OCI-LY1 (cell line): ENCODE measurements around the gene ZNF135.

Experiments
- H2AFZ ChIP-seq: fragments of 200-600 bp; sonication (generic), shearing (Covaris generic); 2 replicates; pipeline ENCODE4 v1.6.0; 2014; ENCODE audit warnings: antibody characterized with exemption, mild to moderate bottlenecking, low read length
- H3F3A ChIP-seq: fragments of 200-600 bp; sonication (generic), shearing (Covaris generic); 2 replicates; pipeline ENCODE4 v1.6.0; 2014; ENCODE audit warnings: mild to moderate bottlenecking, antibody characterized with exemption, low read length, moderate library complexity; ENCODE audit not compliant: insufficient read depth
- H3K27ac ChIP-seq: fragments of 200-600 bp; sonication (generic); 2 replicates; pipeline ENCODE4 v1.5.1; 2014; ENCODE audit warnings: low read length, mixed run types, mild to moderate bottlenecking, low read depth; ENCODE audit not compliant: poor library complexity, severe bottlenecking
- H3K27me3 ChIP-seq: fragments of 200-600 bp; sonication (generic); 2 replicates; pipeline ENCODE4 v1.6.0; 2014; ENCODE audit warnings: antibody characterized with exemption, mild to moderate bottlenecking, low read length, moderate library complexity; ENCODE audit not compliant: insufficient read depth
- H3K36me3 ChIP-seq: fragments of 200-600 bp; sonication (generic); 2 replicates; pipeline ENCODE4 v1.6.1; 2014; ENCODE audit warnings: mild to moderate bottlenecking, antibody characterized with exemption, low read length, moderate library complexity, mixed read lengths; ENCODE audit not compliant: insufficient read depth
- H3K4me1 ChIP-seq: fragments of 200-600 bp; sonication (generic); 2 replicates; pipeline ENCODE4 v1.5.1; 2014; ENCODE audit warnings: mild to moderate bottlenecking, low read length, moderate library complexity; ENCODE audit not compliant: insufficient read depth, severe bottlenecking
- H3K4me2 ChIP-seq: fragments of 200-600 bp; sonication (generic), shearing (Covaris generic); 2 replicates; pipeline ENCODE4 v1.6.1; 2014; ENCODE audit warnings: low read length
- H3K4me3 ChIP-seq: fragments of 200-600 bp; sonication (generic); 2 replicates; pipeline ENCODE4 v1.5.1; 2014; ENCODE audit warnings: low read length, low read depth, mild to moderate bottlenecking, mixed read lengths; ENCODE audit not compliant: poor library complexity, severe bottlenecking
- H3K79me2 ChIP-seq: fragments of 200-600 bp; shearing (Covaris generic); 2 replicates; pipeline ENCODE4 v1.6.1; 2016; ENCODE audit warnings: mixed run types, low read length, mixed read lengths; ENCODE audit not compliant: insufficient read depth
- H3K9ac ChIP-seq: fragments of 200-600 bp; sonication (generic), shearing (Covaris generic); 2 replicates; pipeline ENCODE4 v1.6.1; 2014; ENCODE audit warnings: mild to moderate bottlenecking, low read length, mixed read lengths
- H3K9me2 ChIP-seq: fragments of 200-600 bp; sonication (generic), shearing (Covaris generic); 2 replicates; pipeline ENCODE4 v1.6.1; 2014; ENCODE audit warnings: low read depth, mild to moderate bottlenecking, low read length, mixed read lengths
- H3K9me3 ChIP-seq: fragments of 200-600 bp; shearing (Covaris generic); 2 replicates; pipeline ENCODE4 v1.6.1; 2014; ENCODE audit warnings: low read length, mixed read lengths
- H4K20me1 ChIP-seq: fragments of 200-600 bp; sonication (generic), shearing (Covaris generic); 2 replicates; pipeline ENCODE4 v1.6.0; 2016; ENCODE audit warnings: mild to moderate bottlenecking, low read length; ENCODE audit not compliant: insufficient read depth
- EZH2 ChIP-seq: fragments of 200-600 bp; sonication (generic), shearing (Covaris generic); IDR thresholded peaks from 2 replicates; pipeline ENCODE4 v1.8.0; 2017; ENCODE audit warnings: borderline replicate concordance, mixed run types, mild to moderate bottlenecking, antibody characterized with exemption, low read length, moderate library complexity, mixed read lengths
- TF ChIP-seq, protein P1 (sequence below): fragments of 200-600 bp; sonication (generic), shearing (Covaris generic); IDR thresholded peaks from 2 replicates; pipeline ENCODE4 v1.5.1; 2017; ENCODE audit warnings: mild to moderate bottlenecking, antibody characterized with exemption, low read length, moderate library complexity, mixed read lengths

Gene ZNF135

DNA sequence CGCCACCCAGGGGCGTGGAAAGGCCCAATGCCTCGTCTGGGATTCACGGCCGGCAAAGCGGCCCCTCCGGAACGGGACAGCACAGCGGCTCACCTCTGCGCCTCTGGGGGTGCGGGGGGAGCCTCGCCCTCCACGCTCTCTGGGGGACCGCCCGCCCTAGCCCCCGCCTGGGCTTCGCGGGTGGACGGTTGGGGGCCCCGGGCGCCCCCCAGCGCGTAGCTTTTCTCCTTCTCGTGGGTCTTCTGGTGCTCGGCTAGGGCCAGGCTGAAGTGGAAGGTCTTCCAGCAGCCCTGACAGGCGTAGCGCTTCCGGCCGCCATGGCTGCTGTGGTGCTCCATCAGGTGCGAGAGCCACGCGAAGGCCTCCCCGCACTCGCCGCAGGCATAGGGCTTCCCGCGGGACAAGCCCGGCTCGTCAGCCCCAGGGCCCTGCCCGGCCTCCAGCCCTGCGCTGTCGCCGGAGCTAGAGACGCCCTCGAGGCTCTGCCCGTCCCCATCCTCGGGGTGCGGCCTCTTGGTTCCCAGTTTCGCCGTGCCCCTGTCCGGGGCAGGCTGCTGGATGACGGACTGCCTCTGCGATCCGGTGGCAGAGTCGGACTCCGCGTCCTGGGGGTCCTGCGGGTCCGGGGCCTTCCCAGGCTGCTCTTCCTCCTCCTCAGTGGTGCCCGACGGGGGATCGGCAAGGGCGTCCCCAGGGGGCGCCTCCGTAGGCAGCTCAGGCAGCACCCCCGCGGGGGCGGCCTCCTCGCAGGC, 25.7 kb downstream of the ZNF135 start:
- no peak overlapping the region for H3K9ac ChIP-seq
- TF ChIP-seq, protein P1, sequence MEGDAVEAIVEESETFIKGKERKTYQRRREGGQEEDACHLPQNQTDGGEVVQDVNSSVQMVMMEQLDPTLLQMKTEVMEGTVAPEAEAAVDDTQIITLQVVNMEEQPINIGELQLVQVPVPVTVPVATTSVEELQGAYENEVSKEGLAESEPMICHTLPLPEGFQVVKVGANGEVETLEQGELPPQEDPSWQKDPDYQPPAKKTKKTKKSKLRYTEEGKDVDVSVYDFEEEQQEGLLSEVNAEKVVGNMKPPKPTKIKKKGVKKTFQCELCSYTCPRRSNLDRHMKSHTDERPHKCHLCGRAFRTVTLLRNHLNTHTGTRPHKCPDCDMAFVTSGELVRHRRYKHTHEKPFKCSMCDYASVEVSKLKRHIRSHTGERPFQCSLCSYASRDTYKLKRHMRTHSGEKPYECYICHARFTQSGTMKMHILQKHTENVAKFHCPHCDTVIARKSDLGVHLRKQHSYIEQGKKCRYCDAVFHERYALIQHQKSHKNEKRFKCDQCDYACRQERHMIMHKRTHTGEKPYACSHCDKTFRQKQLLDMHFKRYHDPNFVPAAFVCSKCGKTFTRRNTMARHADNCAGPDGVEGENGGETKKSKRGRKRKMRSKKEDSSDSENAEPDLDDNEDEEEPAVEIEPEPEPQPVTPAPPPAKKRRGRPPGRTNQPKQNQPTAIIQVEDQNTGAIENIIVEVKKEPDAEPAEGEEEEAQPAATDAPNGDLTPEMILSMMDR = no peak
- TF ChIP-seq EZH2 = no peak
- no peaks in the 10 kb centered on the region for H3K9me2 ChIP-seq
- H3K4me3 ChIP-seq = no peak overlapping the region
- H3K27me3 ChIP-seq = no peaks in the 10 kb centered on the region
- H4K20me1 ChIP-seq = no peaks in the 10 kb centered on the region
- no peak overlapping the region for H3K27ac ChIP-seq
- H3K4me1 ChIP-seq = no peaks in the 10 kb centered on the region
- peaks cover 53% of the 10 kb centered on the region for H3K36me3 ChIP-seq
- H3K9me3 ChIP-seq = peaks cover 6% of the 10 kb centered on the region; the same call in 1 of the 2 replicates
- no peaks in the 10 kb centered on the region for H3K79me2 ChIP-seq
- H2AFZ ChIP-seq = no peak overlapping the region
- H3K4me2 ChIP-seq = no peak overlapping the region
- no peaks in the 10 kb centered on the region for H3F3A ChIP-seq

DNA sequence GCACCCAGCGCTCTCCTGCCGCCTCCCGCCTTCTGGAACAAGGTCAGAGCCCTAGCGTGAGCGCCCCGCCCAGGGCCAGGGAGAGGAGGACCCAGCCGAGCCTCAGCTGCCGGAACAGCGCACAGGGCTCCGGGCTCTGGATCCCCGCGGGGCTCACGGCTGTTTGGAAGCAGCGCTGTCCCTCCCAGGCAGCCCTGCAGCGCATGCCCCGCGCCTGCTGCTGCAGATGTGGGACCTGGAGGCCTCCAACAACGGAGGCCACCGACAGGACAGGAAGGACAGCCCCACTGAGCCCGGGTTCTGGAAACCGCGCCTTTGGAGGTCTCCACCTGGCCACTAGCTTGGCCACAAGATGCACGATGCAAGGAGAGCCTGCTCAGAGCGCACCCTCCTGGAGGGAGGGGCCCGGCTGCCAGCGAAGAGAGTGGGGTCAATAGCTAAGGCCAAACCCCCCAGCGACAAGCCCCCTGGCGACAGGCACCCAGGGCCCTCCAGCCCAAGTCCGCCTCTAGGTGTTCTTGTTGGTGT, 26.3 kb downstream of the ZNF135 start:
- Histone ChIP-seq H2AFZ (no peak overlapping the region), H3K9me3 (peaks cover 10% of the 10 kb centered on the region; the same call in 1 of the 2 replicates), H3K27me3 (no peaks in the 10 kb centered on the region), H3K4me3 (no peak overlapping the region), H3K36me3 (peaks cover 59% of the 10 kb centered on the region), H3F3A (no peaks in the 10 kb centered on the region), H4K20me1 (no peaks in the 10 kb centered on the region), H3K79me2 (no peaks in the 10 kb centered on the region), H3K4me1 (no peaks in the 10 kb centered on the region), H3K27ac (no peak overlapping the region), H3K9me2 (no peaks in the 10 kb centered on the region), H3K9ac (no peak overlapping the region), H3K4me2 (no peak overlapping the region)
- no peak for TF ChIP-seq EZH2
- TF ChIP-seq, protein P1 = no peak

DNA sequence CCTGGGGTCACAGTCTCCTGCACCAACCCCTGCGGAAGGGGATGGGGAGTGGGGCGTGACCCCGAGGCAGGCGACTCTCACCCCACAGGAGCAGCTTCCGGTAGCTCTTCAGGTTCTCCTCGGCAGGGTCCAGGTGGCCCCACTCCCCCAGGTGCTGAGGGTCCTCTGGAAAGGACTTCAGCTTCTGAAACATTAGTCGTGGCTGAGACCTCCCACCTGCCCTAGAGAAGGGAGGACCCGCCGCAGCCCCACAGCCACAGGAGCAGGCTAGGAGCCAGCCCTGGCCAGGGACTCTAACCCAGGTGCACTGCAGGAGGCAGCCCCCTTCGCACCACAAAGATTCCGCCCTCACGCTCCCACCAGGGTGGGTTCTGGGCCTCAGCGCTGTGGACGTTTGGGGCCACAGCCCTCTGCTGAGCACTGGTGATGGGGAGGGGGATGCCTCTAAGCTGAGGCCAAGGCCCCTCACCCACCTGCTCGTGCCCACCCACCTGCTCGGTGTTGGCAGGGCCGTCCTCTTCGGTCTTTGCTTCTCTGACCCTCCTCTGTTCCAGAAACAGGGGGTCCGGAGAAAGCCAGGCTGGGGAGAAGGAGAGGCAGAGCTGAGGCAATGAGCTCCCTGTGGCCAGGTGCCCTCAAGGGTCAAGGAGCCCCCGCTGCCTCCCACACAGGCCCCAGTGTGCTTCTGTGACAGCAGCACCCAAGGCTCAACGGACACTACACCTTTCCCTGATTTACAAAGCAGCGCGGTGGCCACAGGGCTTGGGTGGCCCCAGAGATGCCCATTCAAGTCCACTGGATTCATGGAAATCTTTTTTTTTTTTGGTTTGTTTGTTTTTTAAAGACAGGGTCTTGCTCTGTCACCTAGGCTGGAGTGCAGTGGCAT, 28.0 kb downstream of the ZNF135 start:
- Histone ChIP-seq H3K79me2 (no peaks in the 10 kb centered on the region), H3K9me3 (peaks cover 10% of the 10 kb centered on the region; the same call in 1 of the 2 replicates), H3F3A (no peaks in the 10 kb centered on the region), H3K9me2 (no peaks in the 10 kb centered on the region), H3K36me3 (peaks cover 68% of the 10 kb centered on the region), H4K20me1 (no peaks in the 10 kb centered on the region), H2AFZ (no peak overlapping the region), H3K4me2 (no peak overlapping the region), H3K4me1 (no peaks in the 10 kb centered on the region), H3K4me3 (no peak overlapping the region), H3K9ac (no peak overlapping the region), H3K27me3 (no peaks in the 10 kb centered on the region), H3K27ac (no peak overlapping the region)
- no peak for TF ChIP-seq EZH2
- TF ChIP-seq, protein P1 = no peak
